SK-N-SH (cell line): ENCODE data around the gene USB1.

Experiments used
- CHD2 ChIP-seq: fragments of 150-350 bp; IDR thresholded peaks from 2 replicates; pipeline ENCODE4 v1.6.1; 2018; ENCODE audit warnings: low read length; ENCODE audit not compliant: partially characterized antibody
- JUND ChIP-seq: IDR thresholded peaks from 2 replicates; pipeline ENCODE4 v1.4.0; 2012
- POLR2AphosphoS5 ChIP-seq: IDR thresholded peaks from 2 replicates; pipeline ENCODE4 v1.6.1; 2012; ENCODE audit warnings: low read depth, low read length
- RAD21 ChIP-seq: IDR thresholded peaks from 2 replicates; pipeline ENCODE4 v1.6.1; 2012; ENCODE audit warnings: mild to moderate bottlenecking, low read length
- RCOR1 ChIP-seq: fragments of 150-350 bp; IDR thresholded peaks from 2 replicates; pipeline ENCODE4 v1.6.1; 2017; ENCODE audit warnings: antibody characterized with exemption, low read length
- TAF1 ChIP-seq: IDR thresholded peaks from 2 replicates; pipeline ENCODE4 v1.6.1; 2012; ENCODE audit warnings: low read depth, mild to moderate bottlenecking, low read length, moderate library complexity, borderline replicate concordance
- YY1 ChIP-seq: IDR thresholded peaks from 2 replicates; pipeline ENCODE4 v1.4.0; 2012; ENCODE audit warnings: low read depth, mild to moderate bottlenecking
- TF ChIP-seq, protein P1 (sequence below): IDR thresholded peaks from 2 replicates; pipeline ENCODE4 v1.6.1; 2012; ENCODE audit warnings: mild to moderate bottlenecking, low read depth, low read length, moderate library complexity
- TF ChIP-seq, protein P2 (sequence below): fragments of 200-600 bp; sonication (generic); IDR thresholded peaks from 2 replicates; pipeline ENCODE4 v1.6.1; 2017; ENCODE audit warnings: antibody characterized with exemption, mild to moderate bottlenecking, moderate library complexity
- TF ChIP-seq, protein P3 (sequence below): IDR thresholded peaks from 2 replicates; pipeline ENCODE4 v1.4.0; 2012; ENCODE audit warnings: low read depth

DNA sequence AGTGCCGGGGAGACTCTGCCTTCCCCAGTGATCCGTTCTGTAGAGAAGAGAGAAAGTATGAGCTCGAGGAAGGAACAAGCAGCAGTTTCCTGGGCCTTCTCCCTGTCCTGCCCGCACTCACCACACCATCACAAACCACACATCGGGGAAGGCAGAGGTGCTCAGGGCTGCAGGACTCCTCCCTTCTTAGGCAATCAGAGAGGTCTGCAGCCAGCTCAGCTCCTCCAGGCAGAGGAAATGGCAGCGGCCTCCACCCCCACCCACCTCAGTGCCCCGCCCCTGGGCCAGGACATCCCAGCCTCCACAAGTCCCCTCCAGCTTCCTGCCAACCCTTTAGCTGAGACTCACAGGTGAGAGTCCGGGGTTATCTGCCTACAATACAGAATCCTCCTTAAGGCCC lies 2.7 kb upstream of the USB1 start:
- TF ChIP-seq, protein P1, sequence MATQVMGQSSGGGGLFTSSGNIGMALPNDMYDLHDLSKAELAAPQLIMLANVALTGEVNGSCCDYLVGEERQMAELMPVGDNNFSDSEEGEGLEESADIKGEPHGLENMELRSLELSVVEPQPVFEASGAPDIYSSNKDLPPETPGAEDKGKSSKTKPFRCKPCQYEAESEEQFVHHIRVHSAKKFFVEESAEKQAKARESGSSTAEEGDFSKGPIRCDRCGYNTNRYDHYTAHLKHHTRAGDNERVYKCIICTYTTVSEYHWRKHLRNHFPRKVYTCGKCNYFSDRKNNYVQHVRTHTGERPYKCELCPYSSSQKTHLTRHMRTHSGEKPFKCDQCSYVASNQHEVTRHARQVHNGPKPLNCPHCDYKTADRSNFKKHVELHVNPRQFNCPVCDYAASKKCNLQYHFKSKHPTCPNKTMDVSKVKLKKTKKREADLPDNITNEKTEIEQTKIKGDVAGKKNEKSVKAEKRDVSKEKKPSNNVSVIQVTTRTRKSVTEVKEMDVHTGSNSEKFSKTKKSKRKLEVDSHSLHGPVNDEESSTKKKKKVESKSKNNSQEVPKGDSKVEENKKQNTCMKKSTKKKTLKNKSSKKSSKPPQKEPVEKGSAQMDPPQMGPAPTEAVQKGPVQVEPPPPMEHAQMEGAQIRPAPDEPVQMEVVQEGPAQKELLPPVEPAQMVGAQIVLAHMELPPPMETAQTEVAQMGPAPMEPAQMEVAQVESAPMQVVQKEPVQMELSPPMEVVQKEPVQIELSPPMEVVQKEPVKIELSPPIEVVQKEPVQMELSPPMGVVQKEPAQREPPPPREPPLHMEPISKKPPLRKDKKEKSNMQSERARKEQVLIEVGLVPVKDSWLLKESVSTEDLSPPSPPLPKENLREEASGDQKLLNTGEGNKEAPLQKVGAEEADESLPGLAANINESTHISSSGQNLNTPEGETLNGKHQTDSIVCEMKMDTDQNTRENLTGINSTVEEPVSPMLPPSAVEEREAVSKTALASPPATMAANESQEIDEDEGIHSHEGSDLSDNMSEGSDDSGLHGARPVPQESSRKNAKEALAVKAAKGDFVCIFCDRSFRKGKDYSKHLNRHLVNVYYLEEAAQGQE = no peak
- TF ChIP-seq, protein P2, sequence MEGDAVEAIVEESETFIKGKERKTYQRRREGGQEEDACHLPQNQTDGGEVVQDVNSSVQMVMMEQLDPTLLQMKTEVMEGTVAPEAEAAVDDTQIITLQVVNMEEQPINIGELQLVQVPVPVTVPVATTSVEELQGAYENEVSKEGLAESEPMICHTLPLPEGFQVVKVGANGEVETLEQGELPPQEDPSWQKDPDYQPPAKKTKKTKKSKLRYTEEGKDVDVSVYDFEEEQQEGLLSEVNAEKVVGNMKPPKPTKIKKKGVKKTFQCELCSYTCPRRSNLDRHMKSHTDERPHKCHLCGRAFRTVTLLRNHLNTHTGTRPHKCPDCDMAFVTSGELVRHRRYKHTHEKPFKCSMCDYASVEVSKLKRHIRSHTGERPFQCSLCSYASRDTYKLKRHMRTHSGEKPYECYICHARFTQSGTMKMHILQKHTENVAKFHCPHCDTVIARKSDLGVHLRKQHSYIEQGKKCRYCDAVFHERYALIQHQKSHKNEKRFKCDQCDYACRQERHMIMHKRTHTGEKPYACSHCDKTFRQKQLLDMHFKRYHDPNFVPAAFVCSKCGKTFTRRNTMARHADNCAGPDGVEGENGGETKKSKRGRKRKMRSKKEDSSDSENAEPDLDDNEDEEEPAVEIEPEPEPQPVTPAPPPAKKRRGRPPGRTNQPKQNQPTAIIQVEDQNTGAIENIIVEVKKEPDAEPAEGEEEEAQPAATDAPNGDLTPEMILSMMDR = no peak
- TF ChIP-seq POLR2AphosphoS5 (no peak), YY1 (no peak), CHD2 (no peak), RCOR1 (no peak), RAD21 (no peak), TAF1 (no peak), JUND (no peak)
- TF ChIP-seq, protein P3, sequence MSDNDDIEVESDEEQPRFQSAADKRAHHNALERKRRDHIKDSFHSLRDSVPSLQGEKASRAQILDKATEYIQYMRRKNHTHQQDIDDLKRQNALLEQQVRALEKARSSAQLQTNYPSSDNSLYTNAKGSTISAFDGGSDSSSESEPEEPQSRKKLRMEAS = no peak
